GF-D8 (cell line): ENCODE data around the gene DMWD.
A peak's percentile ranks its signal among the peaks of the same experiment; 100 is the strongest.

ENCODE experiments used
- DNase-seq: peaks from one replicate; lab custom pipeline; 2025; lab: John Stamatoyannopoulos, UW

The DMWD gene

DNA sequence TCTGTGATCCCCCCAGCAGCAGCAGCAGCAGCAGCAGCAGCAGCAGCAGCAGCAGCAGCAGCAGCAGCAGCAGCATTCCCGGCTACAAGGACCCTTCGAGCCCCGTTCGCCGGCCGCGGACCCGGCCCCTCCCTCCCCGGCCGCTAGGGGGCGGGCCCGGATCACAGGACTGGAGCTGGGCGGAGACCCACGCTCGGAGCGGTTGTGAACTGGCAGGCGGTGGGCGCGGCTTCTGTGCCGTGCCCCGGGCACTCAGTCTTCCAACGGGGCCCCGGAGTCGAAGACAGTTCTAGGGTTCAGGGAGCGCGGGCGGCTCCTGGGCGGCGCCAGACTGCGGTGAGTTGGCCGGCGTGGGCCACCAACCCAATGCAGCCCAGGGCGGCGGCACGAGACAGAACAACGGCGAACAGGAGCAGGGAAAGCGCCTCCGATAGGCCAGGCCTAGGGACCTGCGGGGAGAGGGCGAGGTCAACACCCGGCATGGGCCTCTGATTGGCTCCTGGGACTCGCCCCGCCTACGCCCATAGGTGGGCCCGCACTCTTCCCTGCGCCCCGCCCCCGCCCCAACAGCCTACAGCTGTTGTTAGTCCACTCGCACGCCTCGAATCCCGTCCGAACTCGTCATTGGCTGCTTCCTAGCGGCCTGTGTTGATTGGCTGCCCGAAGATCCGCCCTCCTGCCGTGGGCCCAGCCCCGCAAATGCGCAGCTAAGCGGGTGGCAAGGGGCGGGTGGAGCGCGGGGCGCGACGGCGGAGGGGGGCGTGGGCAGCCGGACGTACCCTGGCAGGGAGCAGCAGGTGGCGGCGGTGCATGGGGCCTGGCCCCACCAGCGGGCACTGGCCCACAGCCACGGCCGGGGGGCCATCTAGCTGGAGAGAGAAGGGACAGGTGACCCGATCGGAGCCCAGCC is 22.2 kb downstream of the DMWD start:
- peak; percentile 35 for DNase-seq

GRCh38 chr19:45769821-45770191 is 22.8 kb downstream of the DMWD start:
- no peak for DNase-seq

DNA sequence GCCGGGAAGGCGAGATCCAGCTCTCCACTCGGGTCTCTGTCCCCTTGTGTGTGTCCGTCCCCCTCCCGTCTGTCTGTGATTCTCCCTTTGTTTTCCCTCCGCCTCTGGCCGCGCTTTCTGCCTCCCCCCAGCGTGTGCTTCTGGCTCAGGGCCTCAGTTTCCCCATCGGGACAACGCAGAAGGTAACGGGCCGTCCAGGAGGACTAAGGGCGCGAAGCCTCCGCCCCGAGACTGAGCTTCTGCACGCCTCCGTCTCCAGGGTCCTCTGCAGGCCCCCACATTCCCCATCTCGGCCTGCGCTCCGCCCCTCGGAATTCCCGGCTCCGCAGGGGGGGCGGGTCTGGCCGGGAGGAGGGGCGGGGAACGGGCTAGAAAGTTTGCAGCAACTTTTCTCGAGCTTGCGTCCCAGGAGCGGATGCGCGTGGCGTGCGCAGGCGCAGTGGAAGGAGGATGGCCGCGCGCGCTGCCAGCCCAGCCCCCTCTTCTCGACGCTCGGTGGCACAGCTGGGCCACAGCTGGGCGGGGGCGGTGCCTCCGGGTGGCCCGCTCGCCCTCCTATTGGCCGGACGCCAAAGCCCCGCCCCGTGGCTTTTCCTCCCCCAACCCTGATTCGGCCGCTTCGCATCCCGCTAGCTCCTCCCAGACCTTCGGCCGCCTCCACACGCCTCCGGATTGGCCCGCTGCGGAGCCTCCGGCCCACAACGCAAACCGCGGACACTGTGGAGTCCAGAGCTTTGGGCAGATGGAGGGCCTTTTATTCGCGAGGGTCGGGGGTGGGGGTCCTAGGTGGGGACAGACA is 23.5 kb downstream of the DMWD start, which contains the start of gene SIX5:
TSS of gene SIX5 (minus strand) at position 269 of the 799 bp plus-strand sequence. CDS start 408 bp downstream, outside the sequence.
- DNase-seq = peak; percentile 92

- peak; percentile 17 for DNase-seq
Observed at GRCh38 chr19:45768655-45768983, 24.0 kb downstream of the DMWD start.

- DNase-seq = no peak
Observed at GRCh38 chr19:45767881-45768654, 24.6 kb downstream of the DMWD start.

DNA sequence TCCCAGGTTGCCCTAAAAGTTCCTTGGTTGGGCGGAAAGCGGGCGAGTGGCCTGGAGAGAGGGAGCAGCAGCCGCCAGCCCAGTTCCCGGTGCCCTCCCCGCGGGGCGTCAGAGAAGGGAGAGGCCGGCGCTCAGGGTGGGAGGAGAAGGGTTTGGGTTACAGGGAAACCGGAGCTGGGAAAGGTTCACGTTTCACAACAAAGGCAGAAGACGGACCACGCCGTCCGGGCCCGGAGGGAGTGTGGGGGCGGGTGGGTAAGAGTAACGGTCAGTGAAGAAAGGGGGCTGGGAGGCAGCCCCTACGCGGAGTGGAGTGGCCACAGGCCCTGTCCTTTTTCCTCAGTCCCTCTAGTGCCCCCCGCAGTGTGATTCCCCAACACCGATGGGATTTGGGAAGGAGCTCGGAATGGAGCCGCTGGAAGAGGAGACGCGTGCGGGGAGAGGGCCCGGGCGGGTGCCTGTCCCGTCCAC is 25.2 kb downstream of the DMWD start:
- DNase-seq = no peak

DNA sequence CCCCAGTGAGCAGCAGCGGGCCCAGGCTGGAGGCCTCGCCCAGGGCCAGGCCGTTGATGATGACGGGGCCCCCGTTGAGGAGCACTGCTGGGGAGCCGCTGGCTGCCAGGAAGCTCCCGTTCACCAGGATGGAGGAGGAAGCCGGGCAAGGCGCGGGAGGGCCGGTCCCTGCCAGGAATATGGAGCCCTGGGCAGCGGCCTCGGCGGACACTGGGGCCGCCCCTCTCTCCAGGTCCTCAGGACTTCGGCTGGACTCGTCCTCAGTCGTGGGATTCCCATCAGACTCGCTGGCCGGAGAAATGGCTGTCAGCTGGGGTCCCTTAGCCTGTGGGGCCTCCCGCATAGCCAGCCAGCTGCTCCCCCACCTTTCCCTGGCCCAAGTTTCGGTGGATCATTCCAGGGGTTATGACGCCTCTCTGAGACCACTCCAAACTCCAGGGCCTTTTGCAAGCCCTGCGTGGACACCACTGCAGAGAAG is 25.7 kb downstream of the DMWD start:
- DNase-seq = no peak

DNA sequence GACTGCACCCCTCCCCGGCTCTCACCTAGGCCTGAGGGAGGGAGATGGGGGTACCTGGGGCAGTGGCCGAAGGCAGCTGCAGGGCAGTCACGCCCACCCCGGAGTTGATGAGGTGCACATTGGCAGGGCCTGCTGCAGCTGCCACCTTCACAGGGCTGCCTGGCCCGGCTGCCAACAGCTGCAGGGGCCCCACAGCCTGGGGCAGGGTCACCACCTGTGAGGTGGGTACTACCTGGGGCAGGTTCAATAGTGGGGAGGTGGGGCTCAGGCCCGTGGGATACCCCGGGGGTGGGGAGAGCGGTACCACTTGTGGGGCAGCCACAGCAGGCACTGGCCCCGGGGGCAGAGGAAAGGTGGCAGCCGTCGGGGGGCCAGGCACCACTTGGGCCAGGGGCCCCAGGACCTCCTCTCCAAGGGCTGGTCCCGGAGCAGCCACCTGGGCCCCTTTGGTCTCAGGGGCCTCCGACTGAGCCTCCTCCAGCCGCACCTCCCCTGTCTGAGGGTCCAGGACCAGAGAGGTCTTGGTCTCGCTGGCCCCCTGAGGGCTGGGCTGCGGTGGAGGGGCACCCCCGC is 26.3 kb downstream of the DMWD start:
- DNase-seq = no peak

DNA sequence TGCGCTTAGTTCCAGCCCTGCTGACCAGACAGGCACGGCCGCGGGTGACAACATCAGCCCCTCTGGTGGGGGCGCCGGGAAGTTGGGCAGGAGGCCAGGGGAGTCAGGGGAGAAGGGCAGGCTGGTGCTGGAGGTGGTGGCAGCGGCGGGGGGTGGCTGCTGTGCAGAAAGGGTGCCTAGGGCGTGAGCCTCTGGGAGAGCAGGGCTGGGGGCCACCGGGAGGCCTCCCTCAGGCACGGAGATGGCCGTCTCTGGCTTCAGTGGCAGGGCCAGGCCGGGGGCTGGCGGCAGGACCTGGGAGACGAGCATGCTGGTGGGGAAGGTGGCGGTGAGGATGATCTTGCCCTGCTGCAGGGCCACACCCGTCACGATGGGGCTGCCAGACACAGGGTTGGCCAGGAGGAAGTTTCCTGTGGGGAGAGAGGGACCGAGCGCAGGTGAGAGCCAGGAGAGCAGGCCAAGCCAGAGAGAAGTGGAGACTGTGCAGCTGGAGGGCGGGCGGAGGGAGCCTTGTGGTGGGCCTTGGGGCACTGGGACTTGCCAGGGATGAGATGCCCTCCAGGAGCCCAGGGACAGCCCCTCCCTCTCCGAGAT is 26.8 kb downstream of the DMWD start:
- DNase-seq = no peak

DNA sequence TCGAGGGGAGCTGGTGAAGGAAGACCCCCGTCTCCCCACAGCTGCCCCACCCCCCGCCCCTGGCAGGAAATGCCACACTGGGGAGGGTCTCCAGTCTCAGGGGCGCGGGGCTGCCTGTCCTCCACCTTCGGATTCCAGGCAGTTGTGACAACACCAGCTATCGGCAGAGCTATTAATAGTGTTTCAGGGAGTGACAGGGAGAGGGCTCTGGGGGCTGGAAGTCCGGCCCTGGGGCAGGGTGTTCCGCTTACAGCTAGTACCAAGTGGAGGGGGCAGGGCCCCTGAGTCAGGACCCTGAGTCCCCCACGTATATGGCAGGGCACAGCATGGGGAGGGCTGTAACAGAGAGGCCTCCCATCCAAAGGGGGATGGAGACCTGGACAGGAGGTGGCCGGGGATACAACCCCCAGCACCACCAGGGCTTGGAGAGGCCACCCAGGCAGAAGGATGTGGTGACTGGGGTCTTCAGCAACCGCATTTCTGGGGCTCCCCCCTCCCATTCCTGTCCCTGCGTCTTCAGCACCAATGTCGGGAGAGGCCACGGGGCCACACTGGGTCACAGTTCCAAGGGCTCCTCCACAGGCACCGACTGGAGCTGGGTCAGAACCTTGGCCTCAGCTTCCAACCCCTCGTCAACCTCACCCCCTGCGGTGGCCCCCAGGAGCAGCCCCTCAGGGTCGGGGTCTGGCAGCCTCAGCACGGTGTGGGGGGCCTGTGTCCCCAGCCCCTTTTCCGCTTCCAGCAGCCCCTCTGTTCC is 27.5 kb downstream of the DMWD start:
- DNase-seq = no peak

- no peak for DNase-seq
Observed at GRCh38 chr19:45764475-45764874, 28.2 kb downstream of the DMWD start.

- no peak for DNase-seq
Observed at GRCh38 chr19:45763691-45764294, 28.9 kb downstream of the DMWD start.

- no peak for DNase-seq
Observed at GRCh38 chr19:45762870-45763631, 29.6 kb downstream of the DMWD start.

- DNase-seq = no peak
Observed at GRCh38 chr19:45761714-45762113, 30.9 kb downstream of the DMWD start.

DNA sequence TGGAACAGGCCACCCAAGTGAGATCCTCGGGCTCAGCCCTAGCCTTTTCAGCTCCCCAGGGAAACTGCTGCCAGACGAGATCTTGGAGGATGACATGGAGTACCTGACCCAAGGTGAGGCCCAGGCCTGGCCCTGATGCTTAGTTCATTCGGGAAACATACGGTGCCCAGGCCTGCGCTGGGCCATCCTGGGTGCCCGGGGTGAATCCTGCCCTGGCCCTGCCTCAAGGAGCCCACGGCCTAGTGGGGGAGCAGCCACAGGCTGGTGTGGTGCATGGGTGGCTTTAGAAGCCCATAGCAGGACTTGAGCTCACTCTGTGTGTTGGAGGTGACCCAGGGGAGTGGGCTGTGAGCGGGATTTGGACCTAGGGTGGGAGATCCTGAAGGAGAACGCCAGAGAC is 33.7 kb downstream of the DMWD start:
- DNase-seq = no peak

DNA sequence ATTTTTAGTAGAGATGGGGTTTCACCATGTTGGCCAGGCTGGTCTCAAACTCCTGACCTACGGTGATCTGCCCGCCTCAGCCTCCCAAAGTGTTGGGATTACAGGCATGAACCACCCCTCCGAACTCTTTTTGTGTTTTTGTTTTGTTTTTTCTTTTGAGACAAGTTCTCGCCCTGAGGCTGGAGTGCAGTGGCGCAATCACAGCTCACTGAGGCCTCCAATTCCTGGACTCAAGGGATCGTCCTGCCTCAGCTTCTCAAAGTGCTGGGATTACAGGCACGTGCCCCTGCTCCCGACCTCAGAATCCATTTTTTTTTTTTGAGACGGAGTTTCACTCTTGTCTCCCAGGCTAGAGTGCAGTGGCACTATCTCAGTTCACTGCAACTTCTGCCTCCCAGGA is 35.0 kb downstream of the DMWD start:
- DNase-seq = no peak

- DNase-seq = no peak
Observed at GRCh38 chr19:45754323-45754722, 38.3 kb downstream of the DMWD start.

DNA sequence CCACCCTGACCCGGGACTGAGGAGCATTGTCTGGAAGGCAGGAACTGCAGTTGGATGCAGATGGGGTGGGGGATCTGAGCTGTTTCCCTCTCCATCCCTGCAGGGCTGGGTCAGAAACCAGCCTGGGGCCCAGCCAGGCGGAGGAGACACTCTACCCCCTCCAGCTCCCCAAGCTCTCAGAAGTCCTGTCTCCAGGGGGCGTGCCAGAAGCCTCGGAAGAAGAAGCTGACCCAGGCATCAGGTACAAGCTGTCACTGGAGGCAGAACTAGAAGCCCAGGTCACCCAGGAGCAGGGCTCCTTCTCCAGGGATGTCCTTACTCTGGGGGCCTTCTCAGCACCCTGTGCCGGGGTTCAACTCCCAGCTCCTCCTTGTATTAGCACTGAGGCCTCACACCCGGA is 39.1 kb downstream of the DMWD start:
- DNase-seq = no peak

DNA sequence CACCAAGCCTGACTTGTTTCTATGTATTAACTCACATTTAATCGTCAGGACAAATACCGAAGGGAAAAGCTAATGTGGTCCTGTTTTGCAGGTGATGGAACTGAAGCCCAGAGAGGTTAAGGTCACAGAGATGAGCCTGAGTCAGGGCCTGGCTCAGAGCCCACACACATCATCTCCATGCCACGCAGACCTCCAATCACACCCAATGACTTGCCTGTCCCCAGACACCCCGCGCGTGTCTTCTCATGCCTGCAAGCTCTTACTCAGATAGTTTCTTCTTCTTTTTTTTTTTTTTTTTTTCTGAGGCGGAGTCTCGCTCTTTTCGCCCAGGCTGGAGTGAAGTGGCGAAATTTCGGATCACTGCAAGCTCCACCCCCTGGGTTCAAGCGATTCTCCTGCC is 40.0 kb downstream of the DMWD start:
- no peak for DNase-seq
